GM12864 (cell line): ENCODE results near the gene SECTM1.

ENCODE experiments used
- DNase-seq: peaks from one replicate; pipeline ENCODE4 v3.0.0-alpha.2; 2011; ENCODE audit warnings: low read depth
- H3K4me3 ChIP-seq: 2 replicates; pipeline ENCODE4 v1.5.1; 2011; ENCODE audit warnings: mild to moderate bottlenecking, low read depth, low read length, control low read depth
- TF ChIP-seq, protein P1 (sequence below): IDR thresholded peaks from 2 replicates; pipeline ENCODE4 v1.5.1; 2011; ENCODE audit warnings: low read depth, mild to moderate bottlenecking, moderate library complexity, low read length, control low read depth, inconsistent platforms; ENCODE audit errors: missing control alignments

The SECTM1 gene

DNA sequence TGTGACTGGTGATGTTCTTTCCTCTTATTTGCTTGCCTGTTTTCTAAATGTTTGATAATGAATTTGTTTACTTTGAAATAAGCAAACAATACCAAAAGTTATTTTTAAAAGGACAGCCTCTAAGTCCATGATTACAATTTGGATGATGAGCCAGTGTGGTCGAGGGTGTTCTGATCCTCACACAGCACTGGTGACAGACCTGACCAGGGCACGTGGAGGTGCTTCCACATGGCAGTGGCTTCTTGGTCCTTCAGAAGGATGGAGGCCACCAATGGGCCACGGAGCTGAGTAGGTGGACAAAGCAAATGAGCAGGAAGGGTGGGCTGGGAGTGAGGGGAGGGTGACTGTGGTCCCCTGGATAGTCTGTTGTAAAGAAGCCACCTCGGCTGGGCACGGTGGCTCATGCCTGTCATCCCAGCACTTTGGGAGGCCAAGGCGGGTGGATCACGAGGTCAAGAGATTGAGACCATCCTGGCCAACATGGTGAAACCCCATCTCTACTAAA is 21.3 kb upstream of the SECTM1 start:
- no peak for DNase-seq
- H3K4me3 ChIP-seq = no peak overlapping the region
- TF ChIP-seq, protein P1, sequence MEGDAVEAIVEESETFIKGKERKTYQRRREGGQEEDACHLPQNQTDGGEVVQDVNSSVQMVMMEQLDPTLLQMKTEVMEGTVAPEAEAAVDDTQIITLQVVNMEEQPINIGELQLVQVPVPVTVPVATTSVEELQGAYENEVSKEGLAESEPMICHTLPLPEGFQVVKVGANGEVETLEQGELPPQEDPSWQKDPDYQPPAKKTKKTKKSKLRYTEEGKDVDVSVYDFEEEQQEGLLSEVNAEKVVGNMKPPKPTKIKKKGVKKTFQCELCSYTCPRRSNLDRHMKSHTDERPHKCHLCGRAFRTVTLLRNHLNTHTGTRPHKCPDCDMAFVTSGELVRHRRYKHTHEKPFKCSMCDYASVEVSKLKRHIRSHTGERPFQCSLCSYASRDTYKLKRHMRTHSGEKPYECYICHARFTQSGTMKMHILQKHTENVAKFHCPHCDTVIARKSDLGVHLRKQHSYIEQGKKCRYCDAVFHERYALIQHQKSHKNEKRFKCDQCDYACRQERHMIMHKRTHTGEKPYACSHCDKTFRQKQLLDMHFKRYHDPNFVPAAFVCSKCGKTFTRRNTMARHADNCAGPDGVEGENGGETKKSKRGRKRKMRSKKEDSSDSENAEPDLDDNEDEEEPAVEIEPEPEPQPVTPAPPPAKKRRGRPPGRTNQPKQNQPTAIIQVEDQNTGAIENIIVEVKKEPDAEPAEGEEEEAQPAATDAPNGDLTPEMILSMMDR = no peak

DNA sequence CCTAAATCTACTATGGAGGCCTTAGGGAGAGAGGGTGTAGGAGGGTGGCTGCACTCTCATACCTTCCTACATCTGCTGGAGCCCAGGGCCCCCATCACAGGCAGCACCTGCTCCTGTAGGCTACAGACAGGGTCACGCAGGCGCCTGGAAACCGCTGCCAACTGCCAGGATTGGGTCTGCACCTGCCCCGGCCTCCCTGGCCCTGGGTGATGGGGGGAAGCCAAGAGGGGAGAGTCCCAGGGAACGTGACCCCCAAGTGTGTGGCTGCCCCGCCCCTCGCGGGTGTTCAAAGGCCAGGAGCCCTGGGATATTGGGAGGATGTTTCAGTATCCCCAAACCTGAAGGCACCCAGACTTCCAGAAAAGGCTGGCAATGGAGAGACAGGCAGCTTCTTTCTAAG is 19.9 kb upstream of the SECTM1 start:
- DNase-seq = no peak

DNA sequence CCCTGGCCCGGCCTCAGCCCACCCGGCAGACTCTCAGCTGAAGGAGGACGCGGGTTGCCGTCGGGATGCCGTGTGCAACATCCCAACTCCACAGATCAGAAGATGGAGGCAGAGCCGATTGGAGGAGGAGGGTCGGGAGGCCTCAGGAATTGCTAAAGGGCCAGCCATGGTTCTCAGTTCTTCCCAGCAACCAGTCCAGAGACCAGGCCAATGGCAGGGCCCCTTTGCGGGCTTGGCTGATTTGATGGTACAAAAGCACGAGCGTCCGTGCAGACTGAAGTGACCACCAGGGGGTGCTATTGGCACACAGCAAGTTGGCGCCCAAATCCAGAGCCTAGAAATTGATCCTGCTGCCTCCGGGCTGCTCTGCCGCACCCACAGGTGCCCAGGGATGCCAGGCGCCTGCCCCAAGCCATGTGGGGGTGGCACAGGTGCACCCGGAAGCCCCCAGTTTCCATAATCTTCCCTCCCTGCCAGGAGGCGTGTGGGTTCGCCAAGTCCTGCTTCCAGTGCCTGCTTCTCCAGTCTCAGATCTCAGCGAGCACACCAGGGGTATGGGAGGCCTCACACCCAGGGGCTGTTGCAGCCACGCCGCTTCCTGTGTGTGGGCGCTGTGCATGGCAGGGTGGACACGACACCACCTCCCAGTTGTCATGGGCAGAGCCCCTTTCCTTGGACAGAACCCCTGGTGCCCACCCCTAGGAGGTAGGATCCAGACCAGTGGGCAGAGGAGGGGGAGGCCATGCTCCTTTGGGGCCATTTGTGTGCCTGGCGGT is 18.3 kb upstream of the SECTM1 start:
- H3K4me3 ChIP-seq = no peak overlapping the region
- DNase-seq = peak; percentile 68
- TF ChIP-seq, protein P1 = peak; percentile 95

More for the DNA sequence above, 19.9 kb upstream of the SECTM1 start:
- no peak overlapping the region for H3K4me3 ChIP-seq
- TF ChIP-seq, protein P1 = no peak

DNA sequence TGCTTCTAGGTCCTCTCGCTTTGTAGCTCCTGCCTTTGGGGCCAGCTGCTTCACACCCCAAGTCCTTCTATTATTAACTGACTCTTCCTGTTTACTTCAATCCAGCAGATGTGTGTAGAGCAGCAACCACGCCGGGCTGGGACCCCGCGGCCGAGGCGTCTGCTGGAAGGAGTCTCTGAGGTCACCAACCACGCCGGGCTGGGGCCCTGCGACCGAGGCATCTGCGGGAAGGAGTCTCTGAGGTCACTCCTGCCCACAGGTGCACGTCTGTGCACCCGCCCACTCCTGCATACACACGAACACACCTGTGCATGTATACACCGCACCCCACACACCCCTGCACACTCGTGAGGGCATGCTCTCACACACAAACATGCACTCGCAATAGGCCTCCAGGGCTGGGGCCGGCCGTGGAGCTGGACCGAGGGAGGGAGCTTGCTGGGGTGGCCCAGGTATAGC is 17.7 kb upstream of the SECTM1 start:
- DNase-seq = no peak
- H3K4me3 ChIP-seq = no peak overlapping the region
- TF ChIP-seq, protein P1 = no peak

DNA sequence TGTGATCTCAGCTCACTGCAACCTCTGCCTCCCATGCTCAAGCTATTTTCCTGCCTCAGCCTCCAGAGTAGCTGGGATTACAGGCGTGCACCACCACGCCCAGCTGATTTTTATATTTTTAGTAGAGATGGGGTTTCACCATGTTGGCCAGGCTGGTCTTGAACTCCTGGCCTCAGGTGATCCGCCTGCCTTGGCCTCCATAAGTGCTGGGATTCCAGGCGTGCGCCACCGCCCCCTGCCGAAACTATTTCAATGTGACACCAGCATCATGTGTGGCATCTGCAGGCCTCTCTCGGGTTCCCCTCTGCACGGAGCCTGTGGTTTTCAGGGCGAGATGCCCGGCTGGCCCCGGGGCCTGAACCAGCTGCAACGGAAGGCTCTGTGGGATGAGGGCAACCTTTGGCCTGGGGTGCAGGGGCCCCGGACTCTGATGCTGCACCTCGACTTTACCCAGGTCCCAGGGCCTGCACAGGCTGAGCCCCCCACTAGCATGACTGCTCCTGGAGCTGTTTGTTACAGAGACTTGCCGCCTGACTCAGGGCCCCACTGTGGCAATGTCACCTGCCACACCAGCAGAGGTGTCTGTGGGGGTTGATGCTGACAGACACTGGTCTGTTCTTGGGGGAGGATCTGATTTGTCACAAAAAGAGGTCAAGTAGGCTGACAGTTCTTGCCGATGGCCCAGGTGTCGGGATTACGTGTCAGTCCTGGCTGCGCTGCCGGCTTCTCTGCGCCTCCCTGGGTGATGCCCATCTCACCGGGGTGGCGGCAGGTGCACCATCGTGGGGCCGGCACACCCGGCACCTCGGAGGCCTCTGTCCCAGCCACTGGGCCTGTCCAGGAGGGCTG is 16.8 kb upstream of the SECTM1 start:
- no peak for DNase-seq
- no peak overlapping the region for H3K4me3 ChIP-seq
- TF ChIP-seq, protein P1 = peak; percentile 29

DNA sequence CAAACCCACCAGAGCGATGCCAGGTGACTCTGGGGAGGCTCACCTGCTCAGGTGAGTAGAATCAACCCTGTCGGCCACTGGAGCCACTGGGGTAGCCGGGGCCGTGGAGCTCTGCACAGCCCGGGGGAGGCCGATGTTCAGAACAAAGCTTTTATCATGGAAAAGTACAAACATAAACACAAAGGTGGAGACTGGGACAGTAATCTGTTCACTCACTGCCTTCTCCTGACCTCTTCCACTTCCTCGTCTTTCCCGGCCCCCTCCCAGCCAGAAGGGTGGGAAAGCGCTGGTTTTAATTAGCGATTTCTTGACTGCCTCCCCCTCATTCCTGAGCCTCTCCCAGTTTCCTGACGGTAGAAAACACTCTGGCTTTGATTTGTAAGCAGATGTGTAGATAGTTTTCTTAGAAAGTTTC is 15.7 kb upstream of the SECTM1 start:
- TF ChIP-seq, protein P1 = no peak
- DNase-seq = no peak
- H3K4me3 ChIP-seq = no peak overlapping the region
